GM12801 (cell line): Measurements from ENCODE around the gene ACSF3.

ENCODE experiments used
- TF ChIP-seq, protein P1 (sequence below): IDR thresholded peaks from one replicate; pipeline ENCODE4 v1.5.1; 2011; ENCODE audit warnings: control low read depth; ENCODE audit not compliant: insufficient read length; ENCODE audit errors: extremely low read depth

The ACSF3 gene

DNA sequence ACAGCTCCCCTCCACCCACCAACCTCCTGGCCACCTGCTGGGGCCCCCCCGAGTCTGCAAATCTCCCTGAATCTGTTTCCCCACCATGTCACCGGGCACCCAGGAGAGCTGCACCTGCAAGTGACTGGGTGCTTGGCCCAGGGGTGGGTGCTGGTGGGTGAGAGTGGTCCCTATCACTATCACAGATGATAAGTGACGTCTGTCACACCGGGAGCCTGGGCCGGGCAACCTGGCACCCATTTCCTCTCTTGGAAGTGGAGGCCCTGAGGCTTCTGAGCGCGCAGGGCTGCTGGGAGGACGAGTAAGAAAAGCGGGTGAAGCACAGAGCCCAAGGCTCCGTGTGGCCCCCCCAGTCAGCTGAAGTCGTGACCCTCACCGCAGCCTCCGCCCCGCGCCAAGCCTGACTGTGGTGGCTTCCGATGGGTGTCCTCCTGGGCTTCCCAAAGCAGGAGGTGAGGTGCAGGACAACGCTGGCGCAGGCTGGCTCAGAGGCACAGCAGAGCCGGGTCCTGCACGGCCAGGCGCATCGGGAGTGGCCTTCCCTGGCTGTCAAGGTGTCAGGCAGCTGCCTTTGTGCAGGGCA, 21.0 kb upstream of the ACSF3 start:
- TF ChIP-seq, protein P1, sequence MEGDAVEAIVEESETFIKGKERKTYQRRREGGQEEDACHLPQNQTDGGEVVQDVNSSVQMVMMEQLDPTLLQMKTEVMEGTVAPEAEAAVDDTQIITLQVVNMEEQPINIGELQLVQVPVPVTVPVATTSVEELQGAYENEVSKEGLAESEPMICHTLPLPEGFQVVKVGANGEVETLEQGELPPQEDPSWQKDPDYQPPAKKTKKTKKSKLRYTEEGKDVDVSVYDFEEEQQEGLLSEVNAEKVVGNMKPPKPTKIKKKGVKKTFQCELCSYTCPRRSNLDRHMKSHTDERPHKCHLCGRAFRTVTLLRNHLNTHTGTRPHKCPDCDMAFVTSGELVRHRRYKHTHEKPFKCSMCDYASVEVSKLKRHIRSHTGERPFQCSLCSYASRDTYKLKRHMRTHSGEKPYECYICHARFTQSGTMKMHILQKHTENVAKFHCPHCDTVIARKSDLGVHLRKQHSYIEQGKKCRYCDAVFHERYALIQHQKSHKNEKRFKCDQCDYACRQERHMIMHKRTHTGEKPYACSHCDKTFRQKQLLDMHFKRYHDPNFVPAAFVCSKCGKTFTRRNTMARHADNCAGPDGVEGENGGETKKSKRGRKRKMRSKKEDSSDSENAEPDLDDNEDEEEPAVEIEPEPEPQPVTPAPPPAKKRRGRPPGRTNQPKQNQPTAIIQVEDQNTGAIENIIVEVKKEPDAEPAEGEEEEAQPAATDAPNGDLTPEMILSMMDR: no peak

- TF ChIP-seq, protein P1: no peak
Measured at GRCh38 chr16:89073346-89074071, 20.1 kb upstream of the ACSF3 start.

GRCh38 chr16:89074803-89075688, 18.6 kb upstream of the ACSF3 start:
- TF ChIP-seq, protein P1: no peak

DNA sequence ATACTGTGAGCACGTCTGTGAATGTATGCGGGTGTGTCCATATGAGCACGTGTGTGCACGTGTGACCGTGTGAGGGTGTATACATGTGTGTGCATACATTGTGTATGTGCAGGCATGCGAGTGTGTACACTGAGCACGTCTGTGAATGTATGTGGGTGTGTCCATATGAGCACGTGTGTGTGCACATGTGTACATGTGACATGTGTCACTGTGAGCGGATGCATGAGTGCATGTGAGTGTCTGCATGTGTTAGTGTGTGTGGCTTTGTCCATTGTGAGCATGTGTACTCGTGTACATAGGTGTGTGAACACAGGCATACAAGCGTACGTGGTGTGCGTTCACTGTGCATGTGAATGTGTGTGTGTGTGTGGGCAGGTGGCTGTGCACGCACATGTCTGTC, 17.5 kb upstream of the ACSF3 start:
- TF ChIP-seq, protein P1: no peak

- TF ChIP-seq, protein P1: no peak
Measured at GRCh38 chr16:89077076-89077475, 16.6 kb upstream of the ACSF3 start.

GRCh38 chr16:89078172-89078571, 15.5 kb upstream of the ACSF3 start:
- TF ChIP-seq, protein P1: no peak

DNA sequence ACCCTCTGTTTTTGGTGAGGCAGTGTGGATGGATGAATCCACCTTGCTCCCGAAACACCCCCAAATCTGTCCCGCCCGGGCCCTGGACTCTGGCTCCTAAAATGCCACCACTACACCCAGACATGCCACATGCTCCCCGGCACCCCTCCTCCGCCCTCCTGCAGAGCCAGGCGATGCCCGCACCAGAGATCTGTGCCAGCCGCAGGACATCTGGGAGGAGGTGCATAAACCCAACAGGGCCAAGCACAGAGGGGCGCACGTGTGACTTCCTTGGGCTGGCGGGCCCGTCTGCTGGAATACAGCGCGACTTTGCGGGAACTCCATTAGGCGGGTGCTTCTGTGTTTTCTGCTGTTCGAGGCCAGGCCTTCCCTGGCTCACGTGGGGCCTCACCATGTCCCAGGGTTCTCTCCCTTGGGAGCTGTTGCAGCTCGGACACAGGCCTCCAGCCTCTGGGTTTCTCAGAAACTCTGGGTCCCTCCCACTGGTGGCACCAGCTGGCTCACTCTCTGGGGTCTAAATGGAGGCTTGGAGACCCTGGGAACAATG, 14.1 kb upstream of the ACSF3 start:
- TF ChIP-seq, protein P1: no peak
